ENCODE results near the gene GRID2IP.

GRID2IP gene

GRCh38 chr7:6500691-6501090 lies 50.6 kb downstream of the GRID2IP start:
- TF ChIP-seq CTCF (IDR thresholded peaks at IDR 0.05; ENCODE audit: borderline replicate concordance, control extremely low read depth, extremely low read depth, insufficient read depth, missing control alignments), result no peak
- in situ Hi-C loops (cut with MboI; ENCODE audit: low sequenced_read_pairs, unreplicated experiment), result no loop called here
- no peak for DNase-seq (ENCODE audit: low spot score)

GRCh38 chr7:6497994-6498393 lies 53.3 kb downstream of the GRID2IP start:
- DNase-seq (ENCODE audit: low spot score), result no peak
- TF ChIP-seq CTCF (IDR thresholded peaks at IDR 0.05; ENCODE audit: borderline replicate concordance, control extremely low read depth, extremely low read depth, insufficient read depth, missing control alignments), result no peak
- in situ Hi-C loops (cut with MboI; ENCODE audit: low sequenced_read_pairs, unreplicated experiment), result no loop called here

DNA sequence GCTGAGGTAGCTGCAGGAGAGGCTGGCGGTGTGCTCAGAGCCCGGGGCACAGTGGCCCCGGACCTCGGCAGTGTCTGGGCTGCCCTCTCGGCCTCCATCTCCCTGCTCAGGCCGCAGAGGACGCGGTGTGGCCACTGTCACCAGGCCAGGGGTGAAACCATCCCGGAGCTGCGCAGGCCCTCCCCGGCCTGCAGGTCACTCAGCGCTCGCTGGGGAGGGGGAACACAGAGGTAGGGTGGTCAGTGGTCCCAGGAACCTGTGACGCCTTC lies 53.7 kb downstream of the GRID2IP start:
- no peak for DNase-seq (ENCODE audit: low spot score)
- no peak for TF ChIP-seq CTCF (IDR thresholded peaks at IDR 0.05; ENCODE audit: borderline replicate concordance, control extremely low read depth, extremely low read depth, insufficient read depth, missing control alignments)
- in situ Hi-C loops (cut with MboI; ENCODE audit: low sequenced_read_pairs, unreplicated experiment), result no loop called here

DNA sequence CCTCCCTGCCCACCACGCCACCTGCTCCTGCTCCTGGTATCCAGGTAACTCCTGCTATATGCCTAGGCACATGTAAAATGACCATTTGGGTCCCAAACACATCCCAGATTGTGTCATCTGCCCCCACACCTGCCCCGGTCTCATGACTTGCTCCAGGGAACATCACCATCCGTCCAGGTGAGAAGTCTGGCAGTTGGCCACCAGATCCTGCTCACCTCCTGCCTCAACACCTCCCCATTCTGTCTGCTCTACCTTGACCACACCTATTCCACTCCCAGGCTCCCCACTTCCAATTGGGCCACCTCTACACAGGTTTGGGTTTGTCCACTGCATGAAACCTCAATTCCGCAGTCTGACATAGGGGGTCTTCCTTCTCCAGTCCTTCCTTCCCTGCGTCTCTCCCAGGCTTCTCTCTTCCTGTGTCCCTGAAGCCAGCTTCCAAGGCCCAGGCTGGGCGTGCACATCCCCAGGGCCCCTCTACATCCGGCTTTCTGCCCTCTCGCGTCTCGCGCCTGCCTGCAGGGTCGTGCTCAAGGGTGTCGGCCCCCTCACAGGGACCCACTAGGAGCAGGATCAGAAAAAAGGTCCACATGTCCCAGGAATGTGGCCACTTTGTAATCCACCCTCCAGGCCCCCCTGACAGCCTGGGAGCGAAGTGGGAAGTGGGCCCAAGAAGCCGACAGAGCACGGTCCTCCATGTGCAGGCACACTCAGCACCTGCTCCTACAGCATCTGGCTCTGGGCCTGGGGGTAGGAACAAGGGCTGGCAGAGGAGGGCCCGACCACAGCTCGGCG lies 54.2 kb downstream of the GRID2IP start:
- DNase-seq (ENCODE audit: low spot score), result no peak

GRCh38 chr7:6495597-6496262 lies 55.5 kb downstream of the GRID2IP start:
- no peak for TF ChIP-seq CTCF (IDR thresholded peaks at IDR 0.05; ENCODE audit: borderline replicate concordance, control extremely low read depth, extremely low read depth, insufficient read depth, missing control alignments)
- in situ Hi-C loops (cut with MboI; ENCODE audit: low sequenced_read_pairs, unreplicated experiment), result no loop called here
- no peak for DNase-seq (ENCODE audit: low spot score)

More for the DNA sequence above, 54.2 kb downstream of the GRID2IP start:
- TF ChIP-seq CTCF (IDR thresholded peaks at IDR 0.05; ENCODE audit: borderline replicate concordance, control extremely low read depth, extremely low read depth, insufficient read depth, missing control alignments), result no peak
- in situ Hi-C loops (cut with MboI; ENCODE audit: low sequenced_read_pairs, unreplicated experiment), result no loop called here

DNA sequence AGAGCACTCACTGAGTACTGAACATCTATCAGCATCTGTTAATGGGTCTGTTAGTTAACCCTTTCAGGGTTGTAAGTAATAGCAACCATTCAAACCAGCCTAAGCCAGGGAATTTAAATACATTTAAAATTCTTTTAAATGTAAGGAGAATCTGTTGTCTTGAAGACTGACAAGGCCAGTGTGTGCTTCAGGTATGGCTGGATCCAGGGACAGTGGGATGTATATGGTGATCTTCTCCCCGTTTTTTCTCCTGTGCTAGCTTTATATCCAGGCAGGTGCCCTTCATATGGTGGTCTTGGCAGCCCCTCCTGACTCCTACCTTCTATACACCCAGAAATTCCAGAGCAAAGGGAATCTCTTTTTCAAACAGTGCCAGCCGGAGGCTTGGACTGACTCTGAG lies 56.9 kb downstream of the GRID2IP start:
- DNase-seq (ENCODE audit: low spot score), result no peak
- in situ Hi-C loops (cut with MboI; ENCODE audit: low sequenced_read_pairs, unreplicated experiment), result no loop called here
- no peak for TF ChIP-seq CTCF (IDR thresholded peaks at IDR 0.05; ENCODE audit: borderline replicate concordance, control extremely low read depth, extremely low read depth, insufficient read depth, missing control alignments)

All from GM13976 (cell line).